GM12892 (cell line): ENCODE results near the gene PROC.

Experiments
- POLR2A ChIP-seq: IDR thresholded peaks from 2 replicates; pipeline ENCODE4 v1.6.1; 2011; ENCODE audit warnings: low read depth, low read length, control low read depth
- TAF1 ChIP-seq: IDR thresholded peaks from 2 replicates; pipeline ENCODE4 v1.6.1; 2011; ENCODE audit warnings: low read depth, mild to moderate bottlenecking, control low read depth, low read length, borderline replicate concordance

DNA sequence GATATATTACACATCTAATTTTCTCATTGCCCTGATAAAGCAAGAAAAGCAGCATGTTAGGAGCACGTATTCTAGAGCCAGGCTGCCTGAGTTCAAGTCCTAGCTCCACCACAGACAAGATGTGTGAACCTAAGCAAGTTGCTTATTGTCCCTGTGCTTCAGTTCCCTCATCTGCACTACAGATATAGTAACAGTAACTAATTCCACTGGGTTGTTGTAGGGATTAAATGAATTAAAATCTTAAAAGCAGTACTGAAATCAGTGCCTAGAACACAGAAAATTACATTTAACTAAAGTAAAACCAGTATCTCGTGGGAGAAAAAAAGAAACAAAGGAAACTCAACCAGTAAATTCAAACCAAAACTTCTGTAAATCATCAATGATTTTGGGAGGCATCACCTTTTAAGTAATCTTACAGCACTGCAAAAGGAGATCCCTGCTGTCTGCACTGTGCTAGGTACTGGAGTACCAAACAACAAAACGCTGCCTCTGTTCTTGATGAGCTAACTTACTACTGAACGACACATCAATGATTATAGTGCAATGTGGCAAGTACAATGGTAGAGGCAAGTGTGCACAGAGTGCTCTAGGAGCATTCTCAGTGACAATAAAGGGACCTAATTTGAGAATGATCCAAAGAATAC, 38.4 kb upstream of the PROC start:
- TF ChIP-seq POLR2A (no peak), TAF1 (no peak)
